OCI-LY7 (cell line): ENCODE data around the gene DEPDC7.

Experiments used
- EZH2phosphoT487 ChIP-seq: fragments of 200-600 bp; sonication (generic); IDR thresholded peaks from 2 replicates; pipeline ENCODE4 v1.6.1; 2018; ENCODE audit warnings: low read depth, borderline replicate concordance, mild to moderate bottlenecking, mixed run types, antibody characterized with exemption, low read length, moderate library complexity, mixed read lengths
- TF ChIP-seq, protein P1 (sequence below): fragments of 200-600 bp; sonication (generic); conservative IDR thresholded peaks from 2 replicates; pipeline ENCODE4 v1.5.1; 2014; ENCODE audit warnings: mild to moderate bottlenecking, antibody characterized with exemption, low read length, moderate library complexity, mixed read lengths

DNA sequence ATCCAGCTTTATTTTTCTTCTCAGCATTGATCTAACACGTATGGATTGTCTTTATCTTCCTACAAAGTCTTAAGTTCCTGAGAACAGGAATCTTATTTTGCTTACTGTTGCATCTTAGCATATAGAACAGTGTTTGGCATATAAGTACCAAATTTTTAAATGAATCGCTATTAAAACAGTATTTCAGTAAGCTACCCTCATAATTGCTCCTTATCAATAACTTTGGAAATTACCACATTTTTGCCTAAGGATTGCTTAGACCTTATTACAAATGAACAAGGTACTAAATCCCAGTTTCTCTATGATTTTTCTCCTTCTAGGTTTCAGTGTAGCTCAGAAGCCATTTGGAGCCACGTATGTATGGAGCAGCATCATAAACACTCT, 9.7 kb downstream of the DEPDC7 start:
- TF ChIP-seq, protein P1, sequence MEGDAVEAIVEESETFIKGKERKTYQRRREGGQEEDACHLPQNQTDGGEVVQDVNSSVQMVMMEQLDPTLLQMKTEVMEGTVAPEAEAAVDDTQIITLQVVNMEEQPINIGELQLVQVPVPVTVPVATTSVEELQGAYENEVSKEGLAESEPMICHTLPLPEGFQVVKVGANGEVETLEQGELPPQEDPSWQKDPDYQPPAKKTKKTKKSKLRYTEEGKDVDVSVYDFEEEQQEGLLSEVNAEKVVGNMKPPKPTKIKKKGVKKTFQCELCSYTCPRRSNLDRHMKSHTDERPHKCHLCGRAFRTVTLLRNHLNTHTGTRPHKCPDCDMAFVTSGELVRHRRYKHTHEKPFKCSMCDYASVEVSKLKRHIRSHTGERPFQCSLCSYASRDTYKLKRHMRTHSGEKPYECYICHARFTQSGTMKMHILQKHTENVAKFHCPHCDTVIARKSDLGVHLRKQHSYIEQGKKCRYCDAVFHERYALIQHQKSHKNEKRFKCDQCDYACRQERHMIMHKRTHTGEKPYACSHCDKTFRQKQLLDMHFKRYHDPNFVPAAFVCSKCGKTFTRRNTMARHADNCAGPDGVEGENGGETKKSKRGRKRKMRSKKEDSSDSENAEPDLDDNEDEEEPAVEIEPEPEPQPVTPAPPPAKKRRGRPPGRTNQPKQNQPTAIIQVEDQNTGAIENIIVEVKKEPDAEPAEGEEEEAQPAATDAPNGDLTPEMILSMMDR = no peak
- TF ChIP-seq EZH2phosphoT487 = no peak
